UCSD-AML1 (cell line): Measurements from ENCODE around the gene ATG9B.

Source experiments
- DNase-seq: peaks from one replicate; lab custom pipeline; 2025; ENCODE audit not compliant: unreplicated experiment; lab: John Stamatoyannopoulos, UW

ATG9B gene

DNA sequence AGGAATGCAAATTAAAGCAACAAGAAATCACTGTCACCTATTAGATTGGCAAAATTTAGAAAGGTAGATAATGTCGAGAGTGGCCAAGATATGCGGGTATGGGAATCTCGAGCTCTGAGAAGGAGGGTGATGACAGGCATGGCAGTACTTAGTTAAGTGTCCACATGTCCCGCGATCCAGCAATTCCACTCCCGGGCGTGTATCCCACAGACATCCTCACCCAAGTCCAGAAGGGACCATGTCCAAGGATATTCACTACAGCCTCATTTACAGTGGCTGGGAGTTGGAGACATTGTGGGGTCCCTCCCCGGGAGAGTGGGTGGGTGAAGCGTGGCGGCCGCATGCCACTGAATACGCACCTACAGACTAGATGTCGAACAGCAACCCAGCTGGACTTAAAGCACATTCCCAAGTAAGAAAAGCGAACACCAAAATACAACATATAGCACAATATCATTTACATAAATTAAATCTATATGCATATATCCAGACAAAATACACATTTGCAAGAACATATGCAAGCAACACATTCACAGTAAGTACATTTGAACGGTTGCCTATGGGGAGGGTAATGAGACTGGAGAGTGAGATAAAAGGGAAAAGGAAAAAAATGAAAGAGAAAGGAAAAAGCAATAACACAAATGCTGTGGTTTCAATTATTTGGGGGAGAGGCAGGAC, 56.1 kb downstream of the ATG9B start:
- DNase-seq = no peak

DNA sequence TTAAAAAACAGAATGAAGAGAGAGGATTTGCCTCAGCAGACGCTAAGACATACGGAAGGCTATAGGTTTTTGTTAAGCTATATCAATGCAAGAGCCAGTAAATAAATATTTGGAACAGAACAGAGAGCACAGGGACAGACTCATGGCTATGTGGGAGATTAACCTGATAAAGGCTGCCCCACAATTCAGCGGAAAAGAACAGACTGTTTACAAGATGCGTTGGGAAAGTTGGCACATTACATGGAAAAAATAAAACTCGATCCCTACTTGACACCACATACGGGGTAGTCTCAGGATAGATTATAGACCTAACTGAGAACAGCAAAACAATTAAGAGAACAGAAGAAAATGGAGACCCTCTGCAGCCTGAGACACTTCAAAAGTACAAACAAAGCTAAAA, 56.9 kb downstream of the ATG9B start:
- no peak for DNase-seq

DNA sequence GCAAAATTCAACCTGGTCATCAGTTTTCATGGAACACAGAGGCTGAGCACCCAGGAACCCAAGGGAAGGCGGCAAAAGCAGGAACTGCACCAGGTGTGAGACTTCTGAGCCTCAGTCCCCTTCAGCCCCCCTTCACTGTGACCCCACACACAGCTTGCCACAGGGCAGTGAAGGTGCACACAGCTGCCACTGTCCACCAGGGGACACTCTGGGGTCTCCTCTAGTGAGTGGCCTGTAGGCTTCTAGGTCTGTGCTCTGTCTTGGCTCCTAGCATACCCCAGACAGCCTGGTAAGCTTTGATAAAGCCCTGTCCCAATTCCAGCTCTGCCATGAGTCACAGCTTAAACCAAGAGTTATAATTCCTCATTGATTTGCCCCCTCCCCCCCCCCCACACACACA, 58.3 kb downstream of the ATG9B start:
- no peak for DNase-seq

DNA sequence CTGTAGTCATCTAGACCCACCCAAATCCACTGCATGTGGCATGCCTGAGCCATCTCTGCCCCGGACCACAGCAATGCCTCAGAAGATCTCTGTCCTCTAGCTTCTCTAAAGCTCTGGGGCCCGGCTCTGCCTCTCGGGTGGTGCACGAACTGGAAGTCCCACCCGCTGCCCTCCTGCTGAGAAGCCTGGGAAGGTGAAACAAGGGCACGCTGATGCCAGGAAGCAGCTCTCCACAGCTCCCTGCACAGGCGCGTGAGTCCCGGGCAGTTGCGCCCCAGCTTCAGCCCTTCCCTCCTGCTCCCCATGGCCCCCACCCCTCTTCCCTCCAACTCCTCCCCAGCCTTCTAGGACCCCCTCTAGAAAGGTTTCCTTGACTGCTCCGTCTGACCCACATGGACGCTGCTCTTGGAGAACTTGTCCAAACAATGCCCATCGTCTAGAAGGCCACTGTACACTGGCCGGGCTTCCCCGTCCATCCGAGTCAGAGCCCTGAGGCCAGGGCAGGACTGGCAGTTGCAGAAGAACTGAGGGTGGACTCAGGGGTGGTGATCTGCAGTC, 58.9 kb downstream of the ATG9B start:
- no peak for DNase-seq
